RWPE2 (cell line): ENCODE results near the gene KIF3B.

Experiments used
- ATAC-seq: fragments of 200-7000 bp; cut with Tn5 transposase; 3 replicates; pipeline ENCODE4 v1.9.1; 2021; ENCODE audit warnings: low read depth
- DNase-seq: peaks from one replicate; pipeline ENCODE4 v3.0.0-alpha.2; 2020; ENCODE audit warnings: low spot score
- H3K27ac ChIP-seq: fragments of 450-650 bp; 2 replicates; pipeline ENCODE4 v1.5.1; 2017; ENCODE audit warnings: mild to moderate bottlenecking; ENCODE audit not compliant: poor library complexity, severe bottlenecking
- H3K27me3 ChIP-seq: fragments of 250-450 bp; sonication (Bioruptor Pico); 2 replicates; pipeline ENCODE4 v1.5.1; 2021; ENCODE audit warnings: mild to moderate bottlenecking, moderate library complexity; ENCODE audit not compliant: insufficient read depth, poor library complexity, severe bottlenecking
- H3K36me3 ChIP-seq: fragments of 250-450 bp; sonication (Bioruptor Pico); 2 replicates; pipeline ENCODE4 v1.5.1; 2020; ENCODE audit warnings: low read depth, mild to moderate bottlenecking, moderate library complexity
- H3K4me1 ChIP-seq: fragments of 250-450 bp; sonication (Bioruptor Pico); 2 replicates; pipeline ENCODE4 v1.5.1; 2021; ENCODE audit warnings: mild to moderate bottlenecking, moderate library complexity; ENCODE audit not compliant: insufficient read depth, poor library complexity, severe bottlenecking
- H3K4me3 ChIP-seq: fragments of 250-450 bp; sonication (Bioruptor Pico); 2 replicates; pipeline ENCODE4 v1.5.1; 2021; ENCODE audit warnings: mild to moderate bottlenecking, moderate library complexity; ENCODE audit not compliant: severe bottlenecking
- H3K9me3 ChIP-seq: fragments of 250-450 bp; sonication (Bioruptor Pico); 2 replicates; pipeline ENCODE4 v1.5.1; 2021; ENCODE audit warnings: mild to moderate bottlenecking, moderate library complexity; ENCODE audit not compliant: severe bottlenecking
- TF ChIP-seq, protein P1 (sequence below): fragments of 450-650 bp; IDR thresholded peaks from one replicate; pipeline ENCODE4 v1.5.1; 2017; ENCODE audit warnings: mild to moderate bottlenecking, moderate library complexity; ENCODE audit not compliant: poor library complexity, severe bottlenecking

The KIF3B gene

DNA sequence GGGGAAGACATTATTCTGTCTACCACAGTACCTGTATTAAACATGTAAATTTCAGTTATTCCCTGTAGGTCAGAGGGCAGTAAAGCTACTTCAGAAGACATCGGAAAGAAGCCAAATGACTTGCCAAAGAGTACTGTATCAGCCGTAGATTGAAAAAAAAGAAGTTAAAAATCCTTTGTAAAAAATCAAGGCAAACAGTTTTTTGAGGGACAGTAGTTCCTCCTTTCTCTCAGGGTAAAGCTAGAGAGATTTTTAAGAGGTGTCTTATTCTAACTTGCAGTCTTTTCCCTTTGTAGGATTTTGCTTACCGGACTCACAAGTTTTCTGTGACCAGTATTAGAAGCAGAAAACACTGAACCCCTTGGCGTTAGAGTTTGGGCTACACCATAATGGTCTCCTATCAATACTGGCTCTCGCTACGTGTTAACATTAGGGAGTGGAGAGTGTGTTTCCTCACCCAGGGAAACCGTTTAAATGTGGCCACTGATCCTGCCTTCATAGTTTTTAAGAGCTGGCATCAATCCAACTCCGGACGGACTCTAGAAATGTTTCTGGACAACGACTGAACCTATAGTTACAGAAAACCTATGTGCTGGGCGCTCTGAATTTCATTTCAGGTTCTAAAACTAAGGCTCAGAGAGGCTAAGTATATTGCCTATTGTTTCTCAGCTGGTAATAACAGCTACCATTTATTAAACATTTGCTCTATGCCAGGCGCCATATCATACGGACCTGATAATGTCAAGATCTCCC is 79.3 kb downstream of the KIF3B start:
- Histone ChIP-seq H3K27ac (peak overlapping the region; percentile 91), H3K9me3 (no peaks in the 10 kb centered on the region), H3K27me3 (no peaks in the 10 kb centered on the region), H3K4me3 (peak overlapping the region; percentile 96), H3K36me3 (peaks cover 8% of the 10 kb centered on the region), H3K4me1 (peaks cover 23% of the 10 kb centered on the region)
- DNase-seq (peak; percentile 15), ATAC-seq (no peak)
- TF ChIP-seq, protein P1, sequence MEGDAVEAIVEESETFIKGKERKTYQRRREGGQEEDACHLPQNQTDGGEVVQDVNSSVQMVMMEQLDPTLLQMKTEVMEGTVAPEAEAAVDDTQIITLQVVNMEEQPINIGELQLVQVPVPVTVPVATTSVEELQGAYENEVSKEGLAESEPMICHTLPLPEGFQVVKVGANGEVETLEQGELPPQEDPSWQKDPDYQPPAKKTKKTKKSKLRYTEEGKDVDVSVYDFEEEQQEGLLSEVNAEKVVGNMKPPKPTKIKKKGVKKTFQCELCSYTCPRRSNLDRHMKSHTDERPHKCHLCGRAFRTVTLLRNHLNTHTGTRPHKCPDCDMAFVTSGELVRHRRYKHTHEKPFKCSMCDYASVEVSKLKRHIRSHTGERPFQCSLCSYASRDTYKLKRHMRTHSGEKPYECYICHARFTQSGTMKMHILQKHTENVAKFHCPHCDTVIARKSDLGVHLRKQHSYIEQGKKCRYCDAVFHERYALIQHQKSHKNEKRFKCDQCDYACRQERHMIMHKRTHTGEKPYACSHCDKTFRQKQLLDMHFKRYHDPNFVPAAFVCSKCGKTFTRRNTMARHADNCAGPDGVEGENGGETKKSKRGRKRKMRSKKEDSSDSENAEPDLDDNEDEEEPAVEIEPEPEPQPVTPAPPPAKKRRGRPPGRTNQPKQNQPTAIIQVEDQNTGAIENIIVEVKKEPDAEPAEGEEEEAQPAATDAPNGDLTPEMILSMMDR, result no peak

DNA sequence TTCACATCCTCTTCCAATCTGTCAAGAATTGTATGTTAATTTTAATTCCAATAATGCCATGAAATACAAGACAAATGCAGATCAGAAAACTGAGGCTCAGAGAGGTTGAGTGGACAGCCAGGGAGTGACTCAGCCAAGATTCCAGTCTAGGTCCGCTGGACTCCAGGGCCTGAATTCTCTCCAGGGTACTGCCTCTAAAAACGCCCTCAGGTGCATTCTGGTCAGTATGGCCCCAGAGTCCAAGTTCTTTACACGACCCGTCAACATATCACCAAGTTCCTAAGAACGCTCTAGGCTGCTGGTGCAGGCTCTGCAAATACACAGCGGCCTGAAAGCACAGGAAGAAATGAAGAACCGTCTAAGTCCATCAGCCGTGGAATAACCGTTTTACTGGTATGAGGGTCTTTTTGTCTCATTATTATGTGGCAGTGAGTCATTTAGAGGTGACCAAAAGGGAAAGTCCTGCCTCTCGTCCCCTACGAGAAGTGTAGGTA is 80.0 kb downstream of the KIF3B start:
- TF ChIP-seq, protein P1, result no peak
- DNase-seq (peak; percentile 70), ATAC-seq (peak; percentile 7)
- H3K27me3 ChIP-seq, result no peaks in the 10 kb centered on the region
- H3K9me3 ChIP-seq, result no peaks in the 10 kb centered on the region
- peak overlapping the region; percentile 91 for H3K27ac ChIP-seq
- peaks cover 23% of the 10 kb centered on the region for H3K4me1 ChIP-seq
- peaks cover 11% of the 10 kb centered on the region for H3K36me3 ChIP-seq
- peak overlapping the region; percentile 96 for H3K4me3 ChIP-seq

DNA sequence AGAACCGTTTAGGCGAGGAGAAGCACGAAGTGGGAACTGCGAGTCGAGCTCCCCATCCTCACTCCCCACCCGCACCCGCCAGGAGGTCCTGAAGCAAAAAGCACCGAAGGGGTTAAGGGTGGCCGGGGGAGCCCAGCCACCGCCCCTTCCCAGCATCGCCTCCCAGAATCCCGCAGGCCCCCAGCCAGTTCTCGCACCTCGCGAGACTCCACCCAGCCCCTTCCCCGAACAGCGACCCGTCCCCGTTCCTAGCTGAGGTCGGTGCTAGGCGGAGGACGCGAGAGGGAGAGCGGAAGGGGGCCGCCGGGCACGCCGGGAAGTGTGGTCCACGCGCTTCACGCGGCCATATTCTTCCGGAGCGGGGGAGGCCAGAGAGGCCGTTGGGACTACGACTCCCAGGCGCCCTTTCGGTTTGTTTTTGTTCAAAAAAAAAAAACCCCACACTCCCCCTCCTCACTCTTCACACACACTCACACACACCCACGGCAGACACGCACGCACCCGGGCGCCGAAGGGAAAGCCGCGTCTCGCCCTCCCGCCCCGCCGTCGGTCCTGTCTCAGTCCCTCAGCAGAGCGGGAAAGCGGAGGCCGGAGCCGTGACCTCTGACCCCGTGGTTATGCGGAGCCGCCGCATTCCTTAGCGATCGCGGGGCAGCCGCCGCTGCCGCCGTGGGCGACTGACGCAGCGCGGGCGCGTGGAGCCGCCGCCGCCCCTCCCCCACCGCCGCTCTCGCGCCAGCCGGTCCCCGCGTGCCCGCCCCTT is 80.6 kb downstream of the KIF3B start, which contains the start of gene ASXL1:
TSS of gene ASXL1 (plus strand) at position 463 of the 763 bp plus-strand sequence. CDS start 445 bp downstream, outside the sequence.
- H3K4me3 ChIP-seq, result peak within 1 kb of the TSS; percentile 96
- peaks cover 14% of the 10 kb centered on the region for H3K36me3 ChIP-seq
- DNase-seq (peak; percentile 100), ATAC-seq (peak; percentile 92)
- TF ChIP-seq, protein P1, result no peak
- peak within 1 kb of the TSS; percentile 91 for H3K27ac ChIP-seq
- H3K9me3 ChIP-seq, result no peaks in the 10 kb centered on the region
- peaks cover 23% of the 10 kb centered on the region for H3K4me1 ChIP-seq
- H3K27me3 ChIP-seq, result no peaks in the 10 kb centered on the region

DNA sequence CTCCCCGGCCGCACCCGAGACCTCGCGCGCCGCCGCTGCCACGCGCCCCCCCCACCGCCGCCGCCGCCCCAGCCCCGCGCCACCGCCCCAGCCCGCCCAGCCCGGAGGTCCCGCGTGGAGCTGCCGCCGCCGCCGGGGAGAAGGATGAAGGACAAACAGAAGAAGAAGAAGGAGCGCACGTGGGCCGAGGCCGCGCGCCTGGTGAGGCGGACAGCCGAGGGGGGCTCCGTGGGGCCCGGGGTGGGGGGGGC is 81.1 kb downstream of the KIF3B start:
- H3K9me3 ChIP-seq, result no peaks in the 10 kb centered on the region
- H3K27ac ChIP-seq, result peak overlapping the region; percentile 91
- no peaks in the 10 kb centered on the region for H3K27me3 ChIP-seq
- TF ChIP-seq, protein P1, result no peak
- H3K36me3 ChIP-seq, result peaks cover 14% of the 10 kb centered on the region
- peak overlapping the region; percentile 96 for H3K4me3 ChIP-seq
- ATAC-seq (no peak), DNase-seq (no peak)
- peaks cover 23% of the 10 kb centered on the region for H3K4me1 ChIP-seq
